HepG2 (cell line): Measurements from ENCODE around the gene TPSD1. TPM values are rescaled to one million over a fixed set of nuclear protein-coding genes. Genes with fewer than 3 reads are reported as not detected.

ENCODE experiments used
- ATAC-seq: fragments of 200-7000 bp; cut with Tn5 transposase; 3 replicates; pipeline ENCODE4 v1.9.1; 2020; ENCODE audit warnings: mild to moderate bottlenecking, moderate library complexity
- BruUV-seq: library from RNA; stranded (reverse); fragments of 400-500 nt; replicated peaks from 2 replicates; lab custom pipeline; 2021; lab: Mats Ljungman, UMichigan
- CTCF ChIA-PET: fragments of 300-600 bp; formaldehyde crosslinking; extraction: SDS; loops from one replicate; lab custom pipeline; 2021; ENCODE audit warnings: low total read pairs, inconsistent platforms, low intra/inter-chr PET ratio; lab: Yijun Ruan, JAX
- POLR2A ChIA-PET: fragments of 350-600 bp; sonication (Branson Sonifier 250); formaldehyde crosslinking; loops from one replicate; lab custom pipeline; 2020; ENCODE audit warnings: antibody characterized with exemption, inconsistent platforms; lab: Yijun Ruan, JAX
- DNase-seq: peaks from one replicate; pipeline ENCODE4 v3.0.0-alpha.2; 2015; ENCODE audit warnings: low spot score
- FAIRE-seq: peaks from 3 replicates; lab custom pipeline; 2011; peaks lifted over from hg19 to GRCh38; lab: Jason Lieb, UNC
- H2AFZ ChIP-seq: one replicate; pipeline ENCODE4 v1.6.1; 2011; ENCODE audit warnings: low read length, inconsistent platforms
- H3K27ac ChIP-seq: fragments of 300-600 bp; 3 replicates; pipeline ENCODE4 v1.8.0; 2011; ENCODE audit warnings: mixed run types, mild to moderate bottlenecking, mixed read lengths, low read length, inconsistent platforms; ENCODE audit not compliant: insufficient read depth; ENCODE audit errors: extremely low read length
- H3K27me3 ChIP-seq, 2 experiments: fragments of 200-600 bp in 1 of 2; 2 replicates in 1 of 2; 3 replicates in 1 of 2; pipeline versions ENCODE4 v1.6.0 to v1.8.0; 2011; ENCODE audit warnings: low read length in 2 of 2, mild to moderate bottlenecking in 2 of 2, moderate library complexity in 2 of 2, inconsistent platforms in 1 of 2; ENCODE audit not compliant: insufficient read depth in 2 of 2, control insufficient read depth in 1 of 2
- H3K36me3 ChIP-seq, 2 experiments: fragments of 200-600 bp in 1 of 2; replicated peaks in 1 of 2; 2 replicates in 1 of 2; 3 replicates in 1 of 2; pipeline versions ENCODE4 v1.5.1 to v1.8.0; 2011; ENCODE audit warnings: low read length in 2 of 2, inconsistent platforms in 1 of 2; ENCODE audit not compliant: insufficient read depth in 2 of 2, control insufficient read depth in 1 of 2
- H3K4me1 ChIP-seq: 2 replicates; pipeline ENCODE4 v1.5.1; 2012; ENCODE audit warnings: low read length, inconsistent platforms; ENCODE audit not compliant: insufficient read depth
- H3K4me2 ChIP-seq: 2 replicates; pipeline ENCODE4 v1.6.0; 2011; ENCODE audit warnings: low read depth, low read length, inconsistent platforms
- H3K4me3 ChIP-seq, 3 experiments: fragments of 200-600 bp in 1 of 3; sonication (generic), shearing (Covaris generic) in 1 of 3; replicated peaks in 1 of 3; 2 replicates each; pipeline ENCODE4 v1.5.1; 2011 to 2016; ENCODE audit warnings: low read length in 3 of 3, inconsistent platforms in 2 of 3, low read depth in 2 of 3, mild to moderate bottlenecking in 2 of 3, control low read depth in 1 of 3, mixed read lengths in 1 of 3; ENCODE audit not compliant: insufficient read depth in 1 of 3
- H3K79me2 ChIP-seq: one replicate; pipeline ENCODE4 v1.6.1; 2011; ENCODE audit warnings: low read length, inconsistent platforms; ENCODE audit not compliant: insufficient read depth
- H3K9ac ChIP-seq: 2 replicates; pipeline ENCODE4 v1.6.0; 2011; ENCODE audit warnings: mild to moderate bottlenecking, low read depth, low read length, inconsistent platforms; ENCODE audit not compliant: insufficient read depth
- H3K9me3 ChIP-seq: 2 replicates; pipeline ENCODE4 v1.5.1; 2012; ENCODE audit warnings: mild to moderate bottlenecking, low read length
- H4K20me1 ChIP-seq: 2 replicates; pipeline ENCODE4 v1.6.0; 2011; ENCODE audit warnings: inconsistent platforms, mild to moderate bottlenecking, low read length, moderate library complexity; ENCODE audit not compliant: insufficient read depth
- ATF7-NPFF ChIP-seq: sonication (generic); formaldehyde crosslinking; IDR thresholded peaks from 2 replicates; pipeline ENCODE4 v1.8.1; 2023; ENCODE audit warnings: mild to moderate bottlenecking, low read depth, missing genetic modification reagents, moderate library complexity
- HIC2 ChIP-seq: sonication (generic); formaldehyde crosslinking; IDR thresholded peaks from 2 replicates; pipeline ENCODE4 v1.9.0; 2022; ENCODE audit warnings: low read depth, missing genetic modification reagents
- HNRNPH1 ChIP-seq: fragments of 200-400 bp; formaldehyde crosslinking; optimal IDR thresholded peaks from 2 replicates; pipeline ENCODE3; 2017; ENCODE audit warnings: mild to moderate bottlenecking, low read depth, low read length
- MAFG ChIP-seq: sonication (generic); formaldehyde crosslinking; IDR thresholded peaks from 2 replicates; pipeline ENCODE4 v1.5.1; 2020; ENCODE audit warnings: mild to moderate bottlenecking, missing genetic modification reagents
- PAF1 ChIP-seq: IDR thresholded peaks from 2 replicates; pipeline ENCODE4 v1.6.1; 2016; ENCODE audit warnings: missing genetic modification reagents, missing compliant biosample characterization
- SCMH1 ChIP-seq: sonication (generic); formaldehyde crosslinking; IDR thresholded peaks from 2 replicates; pipeline ENCODE4 v1.9.0; 2021; ENCODE audit warnings: missing genetic modification reagents, mild to moderate bottlenecking, borderline replicate concordance
- XBP1 ChIP-seq: sonication (generic); formaldehyde crosslinking; IDR thresholded peaks from 2 replicates; pipeline ENCODE4 v1.5.0; 2020; ENCODE audit warnings: missing genetic modification reagents
- ZNF20 ChIP-seq: sonication (generic); formaldehyde crosslinking; IDR thresholded peaks from 2 replicates; pipeline ENCODE4 v1.4.0; 2020; ENCODE audit warnings: mild to moderate bottlenecking, moderate library complexity, missing genetic modification reagents
- WGBS: methylation state at CpG from one replicate; pipeline ENCODE4 v1.1.6; 2017; ENCODE audit warnings: low lambda C conversion rate; 5-methylcytosine and 5-hydroxymethylcytosine counted together
- in situ Hi-C: cut with HindIII; loops from 2 replicates; pipeline ENCODE4 v1.10.0; 2017; ENCODE audit warnings: low pct_unique_long_range_greater_than_20kb; ENCODE audit not compliant: extremely low pct_ligation_motif_present
- intact Hi-C: fragments of 100-400 bp; cut with micrococcal nuclease; formaldehyde crosslinking; loops from one replicate; pipeline ENCODE4 v1.10.0; 2022; ENCODE audit not compliant: unreplicated experiment
- polyA plus RNA-seq, 8 experiments: library from polyadenylated mRNA; depleted of rRNA in 3 of 8; stranded (reverse) in 7 of 8; unstranded in 1 of 8; fragments of >200 nt; fragmentation: Illumina TruSeq in 4 of 8; extraction: Trizol in 4 of 8; gene quantifications; 2 replicates each; pipeline versions ENCODE4 v1.2.1 to v1.2.3, GENCODE V29; 2011 to 2016; ENCODE audit warnings: low read depth in 4 of 8, missing spikeins in 1 of 8, mixed read lengths in 1 of 8; ENCODE audit not compliant: insufficient read depth in 1 of 8
- total RNA-seq, 5 experiments: library from RNA; depleted of rRNA; stranded (reverse); fragments of >200 nt; fragmentation: Illumina TruSeq; extraction: Trizol; gene quantifications; 2 replicates each; pipeline ENCODE4 v1.2.3, GENCODE V29; 2016; ENCODE audit warnings: low read depth in 1 of 5

The TPSD1 gene
- total and polyA plus RNA-seq, 2 of the 13 experiments (the other 11 are each of a cell fraction or from before 2014, with no cell fraction given), result not detected

GRCh38 chr16:1220098-1220728 lies 35.7 kb upstream of the TPSD1 start:
- H3K79me2 ChIP-seq, result no peaks in the 10 kb centered on the region
- intact Hi-C loops, result no loop called here
- peaks cover 4 to 35% of the 10 kb centered on the region in 2 experiments; a peak in 3 of 5 replicates for H3K27me3 ChIP-seq
- H3K4me2 ChIP-seq, result no peak overlapping the region
- H4K20me1 ChIP-seq, result no peaks in the 10 kb centered on the region
- no peak for TF ChIP-seq XBP1
- no peak for TF ChIP-seq ZNF20 (CRISPR knock-in tag)
- TF ChIP-seq ATF7-NPFF (CRISPR knock-in tag), result no peak
- TF ChIP-seq, all 625 proteins: peak for 0
- Histone ChIP-seq H3K4me1 (peaks cover 3% of the 10 kb centered on the region), H3K9me3 (no peaks in the 10 kb centered on the region), H3K36me3 (no peaks in the 10 kb centered on the region; a peak in 1 of 5 replicates), H3K4me3 (no peak overlapping the region), H3K9ac (no peak overlapping the region), H3K27ac (no peak overlapping the region), H2AFZ (no peak overlapping the region)
- no TSS peak for BruUV-seq
- ATAC-seq (no peak), DNase-seq (no peak), FAIRE-seq (no peak)
- WGBS, result 77% methylated on average over 11 of the region's 55 CpGs
- in situ Hi-C loops, result loop anchor here (25.0 kb wide), 1 partner anchor 408 kb away; the partner anchor contains the start of gene GNG13
- ChIA-PET POLR2A (no interaction called here), CTCF (no interaction called here)

GRCh38 chr16:1220841-1221627 lies 34.8 kb upstream of the TPSD1 start:
- CTCF ChIA-PET, result no interaction called here

More at GRCh38 chr16:1220841-1221627, 34.8 kb upstream of the TPSD1 start:
- BruUV-seq, result no TSS peak
- Histone ChIP-seq H4K20me1 (no peaks in the 10 kb centered on the region), H3K79me2 (no peaks in the 10 kb centered on the region), H3K9ac (no peak overlapping the region), H3K4me2 (no peak overlapping the region), H3K4me3 (no peak overlapping the region), H3K4me1 (peaks cover 10% of the 10 kb centered on the region), H3K27me3 (peaks cover 10 to 43% of the 10 kb centered on the region in 2 experiments; a peak in 4 of 5 replicates), H2AFZ (no peak overlapping the region), H3K36me3 (no peaks in the 10 kb centered on the region; a peak in 1 of 5 replicates), H3K27ac (no peak overlapping the region), H3K9me3 (no peaks in the 10 kb centered on the region)
- no peak for FAIRE-seq
- ATAC-seq, result no peak
- TF ChIP-seq HNRNPH1 (no peak), HIC2 (CRISPR knock-in tag) (no peak), PAF1 (CRISPR knock-in tag) (no peak), MAFG (CRISPR knock-in tag) (no peak), SCMH1 (CRISPR knock-in tag) (no peak)
- DNase-seq, result no peak
- intact Hi-C loops, result no loop called here
- 64% methylated on average over 17 of the region's 48 CpGs for WGBS
- in situ Hi-C loops, result loop anchor here (25.0 kb wide), 1 partner anchor 409 kb away; the partner anchor contains the start of gene GNG13
- POLR2A ChIA-PET, result no interaction called here
